Right atrium auricular region (tissue), 2 donors: Measurements from ENCODE around the gene MYCN. TPM values are rescaled to one million over a fixed set of nuclear protein-coding genes. Genes with fewer than 3 reads are reported as not detected.
"Not testable (repeated sequence)": the region's sequence is repeated elsewhere in the genome, so short reads cannot be mapped to it uniquely, and the experiment has no call there.

Experiments
- DNase-seq: peaks from one replicate; pipeline ENCODE4 v3.0.0-alpha.2; 2019; ENCODE audit warnings: low spot score
- H3K27ac ChIP-seq, 2 donors: fragments of 200-600 bp; sonication (generic); 1 replicate in 1 of 2; 2 replicates in 1 of 2; pipeline ENCODE4 v1.5.1; 2016 to 2019
- H3K27me3 ChIP-seq, 2 donors: fragments of 200-600 bp; sonication (generic); one replicate each; pipeline versions ENCODE4 v1.5.1 to v1.6.0; 2017 to 2019
- H3K36me3 ChIP-seq: fragments of 200-600 bp; sonication (generic); one replicate; pipeline ENCODE4 v1.5.1; 2016
- H3K4me1 ChIP-seq, 2 donors: fragments of 200-600 bp; sonication (generic); one replicate each; pipeline versions ENCODE4 v1.5.1 to v1.6.0; 2017 to 2019
- H3K4me3 ChIP-seq, 2 donors: fragments of 200-600 bp; sonication (generic); 1 replicate in 1 of 2; 2 replicates in 1 of 2; pipeline ENCODE4 v1.5.1; 2017 to 2019; ENCODE audit warnings: mild to moderate bottlenecking in 1 of 2, moderate library complexity in 1 of 2
- H3K9me3 ChIP-seq, 2 donors: fragments of 200-600 bp; sonication (generic); one replicate each; pipeline ENCODE4 v1.5.1; 2019
- total RNA-seq, 2 donors: library from RNA; depleted of rRNA; stranded (reverse); fragments of >200 nt; gene quantifications; one replicate each; pipeline ENCODE4 v1.1.0, GENCODE V29; 2016
- TF ChIP-seq, protein P1 (sequence below), 2 donors: fragments of 200-600 bp; sonication (generic); IDR thresholded peaks; one replicate each; pipeline ENCODE4 v1.5.1; 2019; ENCODE audit warnings: antibody characterized with exemption in 2 of 2

The MYCN gene
- total RNA-seq, 2 donors from 2014 or later: 0.30 to 0.63 TPM

- Histone ChIP-seq H3K36me3 (no peaks in the 10 kb centered on the region), H3K9me3 (peaks cover 0 to 13% of the 10 kb centered on the region in 2 donors), H3K27me3 (no peaks in the 10 kb centered on the region), H3K27ac (no peak overlapping the region), H3K4me1 (no peaks in the 10 kb centered on the region), H3K4me3 (no peak overlapping the region)
- DNase-seq: no peak
- TF ChIP-seq, protein P1, sequence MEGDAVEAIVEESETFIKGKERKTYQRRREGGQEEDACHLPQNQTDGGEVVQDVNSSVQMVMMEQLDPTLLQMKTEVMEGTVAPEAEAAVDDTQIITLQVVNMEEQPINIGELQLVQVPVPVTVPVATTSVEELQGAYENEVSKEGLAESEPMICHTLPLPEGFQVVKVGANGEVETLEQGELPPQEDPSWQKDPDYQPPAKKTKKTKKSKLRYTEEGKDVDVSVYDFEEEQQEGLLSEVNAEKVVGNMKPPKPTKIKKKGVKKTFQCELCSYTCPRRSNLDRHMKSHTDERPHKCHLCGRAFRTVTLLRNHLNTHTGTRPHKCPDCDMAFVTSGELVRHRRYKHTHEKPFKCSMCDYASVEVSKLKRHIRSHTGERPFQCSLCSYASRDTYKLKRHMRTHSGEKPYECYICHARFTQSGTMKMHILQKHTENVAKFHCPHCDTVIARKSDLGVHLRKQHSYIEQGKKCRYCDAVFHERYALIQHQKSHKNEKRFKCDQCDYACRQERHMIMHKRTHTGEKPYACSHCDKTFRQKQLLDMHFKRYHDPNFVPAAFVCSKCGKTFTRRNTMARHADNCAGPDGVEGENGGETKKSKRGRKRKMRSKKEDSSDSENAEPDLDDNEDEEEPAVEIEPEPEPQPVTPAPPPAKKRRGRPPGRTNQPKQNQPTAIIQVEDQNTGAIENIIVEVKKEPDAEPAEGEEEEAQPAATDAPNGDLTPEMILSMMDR (IDR thresholded peaks at IDR 0.05): no peak
Measured at GRCh38 chr2:15899327-15899612, 41.1 kb upstream of the MYCN start.

- TF ChIP-seq, protein P1 (IDR thresholded peaks at IDR 0.05): no peak
Measured at GRCh38 chr2:15899751-15900493, 40.4 kb upstream of the MYCN start.

GRCh38 chr2:15901095-15901807, 39.1 kb upstream of the MYCN start:
- Histone ChIP-seq H3K4me3 (no peak overlapping the region), H3K4me1 (no peaks in the 10 kb centered on the region), H3K27me3 (no peaks in the 10 kb centered on the region), H3K36me3 (no peaks in the 10 kb centered on the region), H3K27ac (no peak overlapping the region), H3K9me3 (peaks cover 0 to 17% of the 10 kb centered on the region in 2 donors)
- DNase-seq: no peak
- TF ChIP-seq, protein P1 (IDR thresholded peaks at IDR 0.05): no peak

More at GRCh38 chr2:15899751-15900493, 40.4 kb upstream of the MYCN start:
- DNase-seq: no peak
- Histone ChIP-seq H3K4me3 (no peak overlapping the region), H3K27me3 (no peaks in the 10 kb centered on the region), H3K27ac (no peak overlapping the region), H3K9me3 (peaks cover 0 to 14% of the 10 kb centered on the region in 2 donors), H3K36me3 (no peaks in the 10 kb centered on the region), H3K4me1 (no peaks in the 10 kb centered on the region)

DNA sequence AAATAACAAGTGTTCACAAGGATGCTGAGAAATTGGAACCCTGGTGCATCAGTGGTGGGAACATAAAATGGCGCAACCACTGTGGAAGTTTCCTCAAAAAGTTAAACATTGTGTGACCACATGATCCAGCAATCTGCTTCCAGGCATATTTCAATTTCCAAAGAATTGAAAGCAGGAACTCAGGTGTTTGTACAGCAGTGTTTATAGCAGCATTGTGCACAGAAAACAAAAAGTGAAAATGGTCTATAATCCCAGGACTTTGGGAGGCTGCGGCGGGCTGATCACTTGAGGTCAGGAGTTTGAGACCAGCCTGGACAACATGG, 38.6 kb upstream of the MYCN start:
- no peak for DNase-seq
- H3K27ac ChIP-seq: no peak overlapping the region
- H3K4me1 ChIP-seq: no peaks in the 10 kb centered on the region
- no peak overlapping the region for H3K4me3 ChIP-seq
- no peaks in the 10 kb centered on the region for H3K36me3 ChIP-seq
- peaks cover 0 to 17% of the 10 kb centered on the region in 2 donors for H3K9me3 ChIP-seq
- H3K27me3 ChIP-seq: no peaks in the 10 kb centered on the region
- TF ChIP-seq, protein P1 (IDR thresholded peaks at IDR 0.05): no peak

- not testable (repeated sequence) for H3K27me3 ChIP-seq, H3K27ac ChIP-seq, H3K4me1 ChIP-seq, H3K9me3 ChIP-seq, H3K36me3 ChIP-seq, H3K4me3 ChIP-seq
- DNase-seq: peak; percentile 9
Measured at GRCh38 chr2:15903910-15904309, 36.4 kb upstream of the MYCN start.

- Histone ChIP-seq H3K4me3 (no peak overlapping the region), H3K4me1 (no peaks in the 10 kb centered on the region), H3K36me3 (no peaks in the 10 kb centered on the region), H3K27me3 (no peaks in the 10 kb centered on the region), H3K27ac (no peak overlapping the region), H3K9me3 (peaks cover 0 to 4% of the 10 kb centered on the region in 2 donors)
- DNase-seq: no peak
- TF ChIP-seq, protein P1 (IDR thresholded peaks at IDR 0.05): no peak
Measured at GRCh38 chr2:15905267-15905645, 35.1 kb upstream of the MYCN start.
